Caki2 (cell line): ENCODE data around the gene CLK4. TPM values are rescaled to one million over a fixed set of nuclear protein-coding genes. Genes with fewer than 3 reads are reported as not detected.

Source experiments
- DNase-seq: peaks from one replicate; pipeline ENCODE4 v3.0.0-alpha.2; 2015; ENCODE audit warnings: low read depth
- in situ Hi-C: cut with HindIII; loops from 2 replicates; pipeline ENCODE4 v1.10.0; 2016; ENCODE audit warnings: low sequenced_read_pairs, low pct_unique_long_range_greater_than_20kb, mixed read lengths
- total RNA-seq: library from RNA; depleted of rRNA; stranded (reverse); fragments of >200 nt; shearing (Covaris generic); gene quantifications from 2 replicates; pipeline ENCODE4 v1.2.3, GENCODE V29; 2014; ENCODE audit warnings: low replicate concordance; rRNA removed

The CLK4 gene
- total RNA-seq = 2.3 and 9.8 TPM in 2 replicates

GRCh38 chr5:178626484-178627258, at the start of gene CLK4:
Gene CLK4 (minus strand): TSS chr5:178627050. CDS start chr5:178623416, 3,634 bp downstream.
- in situ Hi-C loops = no loop called here
- peak; percentile 90 for DNase-seq

GRCh38 chr5:178675922-178676321, 49.1 kb upstream of the CLK4 start:
- DNase-seq = no peak
- in situ Hi-C loops = no loop called here

GRCh38 chr5:178674334-178674733, 47.5 kb upstream of the CLK4 start:
- in situ Hi-C loops = no loop called here
- DNase-seq = no peak

GRCh38 chr5:178673801-178674295, 47.0 kb upstream of the CLK4 start:
- no peak for DNase-seq
- in situ Hi-C loops = no loop called here

GRCh38 chr5:178672630-178673029, 45.8 kb upstream of the CLK4 start:
- in situ Hi-C loops = no loop called here
- no peak for DNase-seq

GRCh38 chr5:178671602-178672144, 44.8 kb upstream of the CLK4 start:
- in situ Hi-C loops = no loop called here
- no peak for DNase-seq

GRCh38 chr5:178670351-178670885, 43.6 kb upstream of the CLK4 start:
- in situ Hi-C loops = no loop called here

GRCh38 chr5:178668579-178668978, 41.7 kb upstream of the CLK4 start:
- in situ Hi-C loops = no loop called here
- DNase-seq = no peak

More at GRCh38 chr5:178670351-178670885, 43.6 kb upstream of the CLK4 start:
- no peak for DNase-seq

- in situ Hi-C loops = no loop called here
- no peak for DNase-seq
Measured at GRCh38 chr5:178667688-178668087, 40.8 kb upstream of the CLK4 start.

- in situ Hi-C loops = no loop called here
- no peak for DNase-seq
Measured at GRCh38 chr5:178667101-178667500, 40.3 kb upstream of the CLK4 start.

GRCh38 chr5:178664141-178664540, 37.3 kb upstream of the CLK4 start:
- in situ Hi-C loops = no loop called here
- DNase-seq = no peak

GRCh38 chr5:178662541-178662860, 35.7 kb upstream of the CLK4 start:
- in situ Hi-C loops = no loop called here

GRCh38 chr5:178661836-178662540, 35.1 kb upstream of the CLK4 start:
- in situ Hi-C loops = no loop called here
- no peak for DNase-seq

More at GRCh38 chr5:178662541-178662860, 35.7 kb upstream of the CLK4 start:
- DNase-seq = no peak

- DNase-seq = peak; percentile 31
- in situ Hi-C loops = no loop called here
Measured at GRCh38 chr5:178651046-178651810, 24.4 kb upstream of the CLK4 start.

GRCh38 chr5:178650214-178650613, 23.4 kb upstream of the CLK4 start:
- in situ Hi-C loops = no loop called here

GRCh38 chr5:178649580-178649979, 22.7 kb upstream of the CLK4 start:
- DNase-seq = no peak

More at GRCh38 chr5:178650214-178650613, 23.4 kb upstream of the CLK4 start:
- no peak for DNase-seq

GRCh38 chr5:178644826-178645545, 18.1 kb upstream of the CLK4 start:
- in situ Hi-C loops = no loop called here
- no peak for DNase-seq

More at GRCh38 chr5:178649580-178649979, 22.7 kb upstream of the CLK4 start:
- in situ Hi-C loops = no loop called here
